ENCODE results near the gene WSCD2. TPM values are rescaled to one million over a fixed set of nuclear protein-coding genes. Genes with fewer than 3 reads are reported as not detected.

Gene WSCD2
- total RNA-seq, 2 donors from 2014 or later: 0.31 TPM; not detected in 1

GRCh38 chr12:108205864-108206263 is 76.8 kb downstream of the WSCD2 start:
- Histone ChIP-seq H3K27me3 (no peaks in the 10 kb centered on the region), H3K4me1 (no peaks in the 10 kb centered on the region), H3K36me3 (no peaks in the 10 kb centered on the region), H3K9me3 (peaks cover 0 to 15% of the 10 kb centered on the region in 2 donors), H3K27ac (no peak overlapping the region), H3K4me3 (no peak overlapping the region)
- DNase-seq (ENCODE audit: low spot score): no peak
- TF ChIP-seq CTCF (IDR thresholded peaks at IDR 0.05): no peak

- H3K27ac ChIP-seq: no peak overlapping the region
- H3K27me3 ChIP-seq: no peaks in the 10 kb centered on the region
- no peaks in the 10 kb centered on the region for H3K36me3 ChIP-seq
- H3K4me3 ChIP-seq: no peak overlapping the region
- no peak for TF ChIP-seq CTCF (IDR thresholded peaks at IDR 0.05)
- no peak for DNase-seq (ENCODE audit: low spot score)
- peaks cover 0 to 8% of the 10 kb centered on the region in 2 donors for H3K9me3 ChIP-seq
- H3K4me1 ChIP-seq: no peaks in the 10 kb centered on the region
These were observed 79.0 kb downstream of the WSCD2 start for GRCh38 chr12:108207791-108208730.

- Histone ChIP-seq H3K36me3 (no peaks in the 10 kb centered on the region), H3K27ac (no peak overlapping the region), H3K4me3 (no peak overlapping the region), H3K4me1 (no peaks in the 10 kb centered on the region), H3K27me3 (no peaks in the 10 kb centered on the region), H3K9me3 (no peaks in the 10 kb centered on the region)
- DNase-seq (ENCODE audit: low spot score): no peak
- no peak for TF ChIP-seq CTCF (IDR thresholded peaks at IDR 0.05)
These were observed 80.9 kb downstream of the WSCD2 start for GRCh38 chr12:108210001-108210400.

GRCh38 chr12:108211157-108211556 is 82.1 kb downstream of the WSCD2 start:
- Histone ChIP-seq H3K36me3 (no peaks in the 10 kb centered on the region), H3K27ac (no peak overlapping the region), H3K4me3 (no peak overlapping the region), H3K27me3 (no peaks in the 10 kb centered on the region), H3K4me1 (no peaks in the 10 kb centered on the region), H3K9me3 (no peaks in the 10 kb centered on the region)
- no peak for TF ChIP-seq CTCF (IDR thresholded peaks at IDR 0.05)
- DNase-seq (ENCODE audit: low spot score): no peak

GRCh38 chr12:108213871-108214445 is 84.9 kb downstream of the WSCD2 start:
- H3K4me1 ChIP-seq: no peaks in the 10 kb centered on the region
- no peaks in the 10 kb centered on the region for H3K27me3 ChIP-seq
- no peaks in the 10 kb centered on the region for H3K9me3 ChIP-seq
- no peaks in the 10 kb centered on the region for H3K36me3 ChIP-seq
- TF ChIP-seq CTCF (IDR thresholded peaks at IDR 0.05): no peak
- no peak overlapping the region for H3K4me3 ChIP-seq
- H3K27ac ChIP-seq: no peak overlapping the region
- no peak for DNase-seq (ENCODE audit: low spot score)

Data from right atrium auricular region (tissue), 2 donors.